HEK293T (cell line): ENCODE data around the gene TPD52L1.
"Not testable (repeated sequence)": the region's sequence is repeated elsewhere in the genome, so short reads cannot be mapped to it uniquely, and the experiment has no call there.

Experiments used
- CTCF ChIA-PET: fragments of 350-600 bp; formaldehyde crosslinking; extraction: SDS; loops from one replicate; lab custom pipeline; 2021; ENCODE audit warnings: antibody characterized with exemption, inconsistent platforms; lab: Yijun Ruan, JAX
- POLR2A ChIA-PET: fragments of 350-600 bp; formaldehyde crosslinking; extraction: SDS; loops from one replicate; lab custom pipeline; 2020; ENCODE audit warnings: antibody characterized with exemption, inconsistent platforms; lab: Yijun Ruan, JAX
- DNase-seq: peaks from one replicate; pipeline ENCODE4 v3.0.0; 2012; ENCODE audit warnings: mixed read lengths; ENCODE audit errors: extremely low spot score
- ARNT ChIP-seq: fragments of 450-650 bp; IDR thresholded peaks from 2 replicates; pipeline ENCODE4 v1.6.1; 2017; ENCODE audit warnings: mild to moderate bottlenecking
- BHLHE40 ChIP-seq: fragments of 450-650 bp; IDR thresholded peaks from 2 replicates; pipeline ENCODE4 v1.6.1; 2016; ENCODE audit warnings: mild to moderate bottlenecking, moderate library complexity, borderline replicate concordance
- CTBP1 ChIP-seq: fragments of 450-650 bp; IDR thresholded peaks from 2 replicates; pipeline ENCODE4 v1.6.1; 2016; ENCODE audit warnings: borderline replicate concordance
- ELF4 ChIP-seq: fragments of 450-650 bp; IDR thresholded peaks from 2 replicates; pipeline ENCODE4 v1.6.1; 2017; ENCODE audit warnings: antibody characterized with exemption
- FOXA1 ChIP-seq: fragments of 450-650 bp; IDR thresholded peaks from 2 replicates; pipeline ENCODE4 v1.6.1; 2016; ENCODE audit warnings: mild to moderate bottlenecking
- FOXK2 ChIP-seq: fragments of 450-650 bp; IDR thresholded peaks from 2 replicates; pipeline ENCODE4 v1.6.1; 2016; ENCODE audit warnings: mild to moderate bottlenecking
- FOXM1 ChIP-seq: fragments of 450-650 bp; IDR thresholded peaks from 2 replicates; pipeline ENCODE4 v1.6.1; 2017; ENCODE audit warnings: mild to moderate bottlenecking, borderline replicate concordance
- HDGF ChIP-seq: fragments of 450-650 bp; IDR thresholded peaks from 2 replicates; pipeline ENCODE4 v1.6.1; 2017; ENCODE audit warnings: antibody characterized with exemption, borderline replicate concordance
- L3MBTL2 ChIP-seq: fragments of 450-650 bp; conservative IDR thresholded peaks from 2 replicates; pipeline ENCODE4 v1.6.1; 2016; ENCODE audit warnings: mild to moderate bottlenecking
- LEF1 ChIP-seq: fragments of 450-650 bp; IDR thresholded peaks from 2 replicates; pipeline ENCODE4 v1.6.1; 2017; ENCODE audit warnings: mild to moderate bottlenecking, borderline replicate concordance
- NFRKB ChIP-seq: fragments of 450-650 bp; IDR thresholded peaks from 2 replicates; pipeline ENCODE4 v1.6.1; 2016; ENCODE audit warnings: mild to moderate bottlenecking, moderate library complexity
- SP1 ChIP-seq: fragments of 450-650 bp; IDR thresholded peaks from 2 replicates; pipeline ENCODE4 v1.6.1; 2017
- SUZ12 ChIP-seq: fragments of 450-650 bp; IDR thresholded peaks from 2 replicates; pipeline ENCODE4 v1.6.1; 2016; ENCODE audit warnings: mild to moderate bottlenecking
- TARDBP ChIP-seq: fragments of 450-650 bp; IDR thresholded peaks from 2 replicates; pipeline ENCODE4 v1.6.1; 2016
- ZNF384 ChIP-seq: fragments of 450-650 bp; IDR thresholded peaks from 2 replicates; pipeline ENCODE4 v1.6.1; 2016
- TF ChIP-seq, protein P1 (sequence below): fragments of 450-650 bp; IDR thresholded peaks from 2 replicates; pipeline ENCODE4 v1.6.1; 2016

Gene TPD52L1

DNA sequence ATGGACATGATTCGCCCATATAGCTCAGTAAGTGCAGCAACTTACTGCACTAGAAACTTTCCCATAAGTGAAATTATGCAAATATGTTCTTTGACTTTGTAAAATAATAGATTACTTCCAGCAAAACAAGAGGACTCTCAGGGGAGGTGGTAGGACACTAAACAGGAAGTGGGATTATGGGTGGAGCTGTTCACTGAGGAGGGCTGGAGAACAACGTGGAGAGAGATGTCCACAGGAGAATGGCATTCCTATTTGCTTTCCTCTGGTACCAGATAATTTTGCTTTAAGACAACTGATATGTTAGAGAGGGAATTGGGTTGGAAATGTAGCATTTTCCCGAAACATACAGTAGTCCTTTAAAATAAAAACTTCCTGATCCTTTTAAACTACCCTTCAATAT lies 3.7 kb downstream of the TPD52L1 start:
- no peak for TF ChIP-seq ARNT
- POLR2A ChIA-PET: no interaction called here
- CTCF ChIA-PET: interaction anchor here (1.0 kb wide), 1 partner anchor 71 kb away, joined by 3 read pairs; no protein-coding TSS in a partner anchor
- DNase-seq: no peak

DNA sequence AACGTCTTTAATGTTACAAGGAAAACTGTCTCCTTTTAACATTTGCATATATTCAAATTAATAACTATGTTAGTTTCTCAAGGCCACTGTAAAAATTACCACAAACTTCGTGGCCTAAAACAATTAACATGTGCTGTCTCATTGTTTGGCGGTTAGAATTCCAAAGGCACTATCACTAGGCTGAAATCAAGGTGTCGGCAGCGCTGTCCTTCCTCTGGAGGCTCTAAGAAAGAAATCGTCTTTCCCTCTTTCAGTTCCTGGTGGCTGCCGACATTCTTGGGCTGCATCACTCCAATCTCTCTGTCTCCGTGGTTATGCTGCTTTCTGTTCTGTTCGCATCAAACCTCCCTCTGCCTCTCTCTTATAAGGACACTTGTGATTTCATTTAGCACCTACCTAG lies 4.2 kb downstream of the TPD52L1 start:
- CTCF ChIA-PET: no interaction called here
- POLR2A ChIA-PET: no interaction called here
- no peak for DNase-seq
- no peak for TF ChIP-seq HDGF
- TF ChIP-seq, protein P1, sequence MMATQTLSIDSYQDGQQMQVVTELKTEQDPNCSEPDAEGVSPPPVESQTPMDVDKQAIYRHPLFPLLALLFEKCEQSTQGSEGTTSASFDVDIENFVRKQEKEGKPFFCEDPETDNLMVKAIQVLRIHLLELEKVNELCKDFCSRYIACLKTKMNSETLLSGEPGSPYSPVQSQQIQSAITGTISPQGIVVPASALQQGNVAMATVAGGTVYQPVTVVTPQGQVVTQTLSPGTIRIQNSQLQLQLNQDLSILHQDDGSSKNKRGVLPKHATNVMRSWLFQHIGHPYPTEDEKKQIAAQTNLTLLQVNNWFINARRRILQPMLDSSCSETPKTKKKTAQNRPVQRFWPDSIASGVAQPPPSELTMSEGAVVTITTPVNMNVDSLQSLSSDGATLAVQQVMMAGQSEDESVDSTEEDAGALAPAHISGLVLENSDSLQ: no peak

DNA sequence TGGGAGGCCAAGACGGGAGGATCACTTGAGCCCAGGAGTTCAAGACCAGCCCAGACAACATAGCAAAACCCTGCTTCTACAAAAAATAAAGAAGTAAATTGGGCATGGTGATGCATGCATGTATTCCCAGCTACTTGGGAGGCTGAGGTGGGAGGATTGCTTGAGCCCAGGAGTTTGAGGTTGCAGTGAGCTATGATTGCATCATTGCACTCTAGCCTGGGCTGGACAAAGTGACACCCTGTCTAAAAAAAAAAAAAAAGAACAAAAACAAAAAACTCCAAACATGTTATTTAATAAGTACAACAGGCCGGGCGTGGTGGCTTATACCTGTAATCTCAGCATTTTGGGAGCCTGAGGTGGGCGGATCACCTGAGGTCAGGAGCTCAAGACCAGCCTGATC lies 9.8 kb downstream of the TPD52L1 start:
- DNase-seq, POLR2A ChIA-PET: not testable (repeated sequence)
- CTCF ChIA-PET: interaction anchor here (0.6 to 0.9 kb wide), 2 partner anchors 10 to 196 kb away, joined by 4 to 5 read pairs; partner anchors contain the start of gene TPD52L1

DNA sequence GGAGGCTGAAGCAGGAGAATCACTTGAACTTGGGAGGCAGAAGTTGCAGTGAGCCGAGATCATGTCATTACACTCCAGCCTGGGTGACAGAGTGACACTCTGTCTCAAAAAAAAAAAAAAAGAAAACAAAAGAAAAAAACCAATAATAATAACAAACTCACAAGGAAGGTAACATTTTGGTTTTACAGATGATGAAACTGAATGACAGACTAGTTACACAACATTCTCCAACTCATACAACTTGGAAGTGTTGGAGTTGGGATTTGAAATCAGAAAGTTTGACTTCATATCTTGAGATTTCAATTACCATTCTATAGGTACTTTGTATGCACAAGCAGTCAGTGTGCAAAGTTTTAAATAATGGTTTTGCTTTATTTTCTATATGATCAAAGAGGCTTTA lies 10.2 kb downstream of the TPD52L1 start:
- CTCF ChIA-PET: interaction anchor here (0.6 kb wide), 1 partner anchor 196 kb away, joined by 4 read pairs; no protein-coding TSS in a partner anchor
- TF ChIP-seq FOXA1: no peak
- TF ChIP-seq ZNF384: no peak
- no peak for TF ChIP-seq FOXK2
- no peak for TF ChIP-seq BHLHE40
- no peak for TF ChIP-seq TARDBP
- no peak for TF ChIP-seq SP1
- no peak for TF ChIP-seq FOXM1
- no peak for TF ChIP-seq LEF1
- no peak for TF ChIP-seq NFRKB
- TF ChIP-seq HDGF: no peak
- no peak for TF ChIP-seq ARNT

DNA sequence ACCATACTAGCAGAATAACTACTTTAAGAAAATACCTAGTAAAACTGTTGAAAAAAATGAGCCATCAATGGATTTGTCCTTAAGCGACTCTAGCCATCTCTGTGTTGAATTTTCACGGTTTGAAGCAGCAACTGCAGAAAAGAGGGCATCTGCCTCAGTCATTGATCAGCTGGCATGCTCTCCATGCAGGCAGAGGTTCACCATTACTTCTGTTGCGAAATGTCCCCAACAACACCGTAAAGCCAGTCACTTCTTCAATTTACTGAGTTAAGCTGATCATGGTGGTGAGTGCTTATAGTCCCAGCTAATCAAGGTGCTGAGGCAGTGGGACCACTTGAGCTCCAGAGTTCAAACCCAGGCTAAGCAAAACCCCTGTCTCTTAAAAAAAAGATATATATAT lies 11.1 kb downstream of the TPD52L1 start:
- TF ChIP-seq NFRKB (no peak), FOXM1 (no peak), FOXK2 (no peak), LEF1 (no peak), SP1 (no peak), FOXA1 (no peak), ELF4 (no peak), TARDBP (no peak)
- TF ChIP-seq, protein P1: no peak
- DNase-seq: no peak
- ChIA-PET CTCF (no interaction called here), POLR2A (no interaction called here)

More for the DNA sequence above, 10.2 kb downstream of the TPD52L1 start:
- POLR2A ChIA-PET: no interaction called here
- no peak for DNase-seq

DNA sequence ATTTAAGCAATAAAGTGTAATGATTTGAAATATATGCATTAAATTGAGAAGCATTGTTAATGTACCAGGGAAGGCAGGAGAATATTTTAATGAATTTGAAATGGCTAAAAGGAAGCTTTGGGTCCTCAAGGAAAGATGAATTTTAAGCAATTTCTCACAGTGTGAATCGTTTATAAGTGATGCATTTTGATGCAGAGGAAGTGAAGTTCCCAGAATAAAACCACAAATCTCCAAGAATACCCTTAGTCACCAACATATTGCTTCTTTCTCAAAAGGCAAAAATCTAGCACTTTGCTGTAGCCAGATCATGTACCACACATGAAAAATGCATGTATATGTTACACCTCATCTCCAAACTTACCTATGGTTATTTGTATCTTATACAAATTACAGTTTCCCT lies 11.7 kb downstream of the TPD52L1 start:
- ChIA-PET CTCF (interaction anchor here (0.6 kb wide), 1 partner anchor 12 kb away, joined by 3 read pairs; the partner anchor contains the start of gene TPD52L1), POLR2A (no interaction called here)

DNA sequence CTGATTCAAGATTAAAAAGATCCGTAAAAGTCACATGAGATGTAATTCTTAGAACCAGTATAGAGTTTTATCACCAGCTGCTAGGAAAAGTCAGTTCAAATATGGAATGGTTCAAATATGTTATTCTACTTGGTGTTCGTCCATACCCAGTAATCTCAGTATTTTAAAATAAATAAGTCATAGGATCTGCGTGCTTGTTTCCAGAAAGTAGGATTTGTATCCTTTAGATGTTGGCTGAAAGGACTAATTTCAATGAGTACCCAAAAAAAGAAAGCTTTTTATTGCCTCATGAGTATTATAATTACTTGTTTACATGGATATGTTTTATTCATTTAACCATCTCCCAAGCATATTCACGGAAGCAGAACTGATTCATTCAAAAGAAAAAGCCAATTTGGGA lies 12.2 kb downstream of the TPD52L1 start:
- ChIA-PET POLR2A (interaction anchor here (1.4 kb wide), 1 partner anchor 12 kb away, joined by 5 read pairs; the partner anchor contains the start of gene TPD52L1), CTCF (interaction anchor here (0.6 kb wide), 1 partner anchor 12 kb away, joined by 3 read pairs; the partner anchor contains the start of gene TPD52L1)
- DNase-seq: no peak
- no peak for TF ChIP-seq FOXA1
- TF ChIP-seq SUZ12: no peak
- TF ChIP-seq SP1: no peak
- no peak for TF ChIP-seq ZNF384
- no peak for TF ChIP-seq HDGF
- TF ChIP-seq FOXK2: no peak
- TF ChIP-seq, protein P1: no peak
- no peak for TF ChIP-seq ELF4

More for the DNA sequence above, 11.7 kb downstream of the TPD52L1 start:
- DNase-seq: no peak
- TF ChIP-seq L3MBTL2 (no peak), HDGF (no peak), FOXA1 (no peak), BHLHE40 (no peak), ARNT (no peak), NFRKB (no peak), FOXK2 (no peak), CTBP1 (no peak), SUZ12 (no peak)
- TF ChIP-seq, protein P1: no peak
